ENCODE data around the gene NTM. TPM values are rescaled to one million over a fixed set of nuclear protein-coding genes. Genes with fewer than 3 reads are reported as not detected.

NTM gene
- total RNA-seq, 4 donors from 2014 or later, result 0.78 to 1.1 (median 0.88) TPM; not detected in 1

GRCh38 chr11:132042296-132042695 is 671.9 kb downstream of the NTM start:
- DNase-seq, result no peak
- 79 to 97% methylated on average over 2 of the region's 2 CpGs for WGBS, 2 donors
- TF ChIP-seq CTCF (IDR thresholded peaks at IDR 0.05), result no peak
- no peak for TF ChIP-seq POLR2A (IDR thresholded peaks at IDR 0.05)
- H3K36me3 ChIP-seq, result no peaks in the 10 kb centered on the region
- H3K9me3 ChIP-seq, result no peaks in the 10 kb centered on the region
- no peaks in the 10 kb centered on the region for H3K4me1 ChIP-seq
- intact Hi-C loops (cut with DNase I), result no loop called here
- H3K4me3 ChIP-seq (replicated peaks in 1 of 3), result no peak overlapping the region
- no peaks in the 10 kb centered on the region for H3K27me3 ChIP-seq
- no peak overlapping the region for H3K27ac ChIP-seq

GRCh38 chr11:132043714-132044113 is 673.3 kb downstream of the NTM start:
- H3K27me3 ChIP-seq, result no peaks in the 10 kb centered on the region
- no peaks in the 10 kb centered on the region for H3K4me1 ChIP-seq
- no peaks in the 10 kb centered on the region for H3K9me3 ChIP-seq
- no peak for TF ChIP-seq POLR2A (IDR thresholded peaks at IDR 0.05)
- TF ChIP-seq CTCF (IDR thresholded peaks at IDR 0.05), result no peak
- H3K36me3 ChIP-seq, result no peaks in the 10 kb centered on the region
- intact Hi-C loops (cut with DNase I), result no loop called here
- DNase-seq, result no peak
- H3K4me3 ChIP-seq (replicated peaks in 1 of 3), result no peak overlapping the region
- H3K27ac ChIP-seq, result no peak overlapping the region
- WGBS, 2 donors, result 27 to 62% methylated on average over 1 of the region's 1 CpG

- Histone ChIP-seq H3K27me3 (no peaks in the 10 kb centered on the region), H3K27ac (no peak overlapping the region), H3K9me3 (no peaks in the 10 kb centered on the region), H3K4me3 (replicated peaks in 1 of 3) (no peak overlapping the region), H3K4me1 (no peaks in the 10 kb centered on the region), H3K36me3 (no peaks in the 10 kb centered on the region)
- intact Hi-C loops (cut with DNase I), result no loop called here
- DNase-seq, result no peak
- TF ChIP-seq POLR2A (IDR thresholded peaks at IDR 0.05) (no peak), CTCF (IDR thresholded peaks at IDR 0.05) (no peak)
- 82 to 89% methylated on average over 3 of the region's 3 CpGs for WGBS, 2 donors
These were observed 674.7 kb downstream of the NTM start for GRCh38 chr11:132045107-132045506.

GRCh38 chr11:132046288-132046865 is 676.0 kb downstream of the NTM start:
- intact Hi-C loops (cut with DNase I), result no loop called here
- Histone ChIP-seq H3K27me3 (no peaks in the 10 kb centered on the region), H3K4me3 (replicated peaks in 1 of 3) (no peak overlapping the region), H3K36me3 (no peaks in the 10 kb centered on the region), H3K4me1 (no peaks in the 10 kb centered on the region), H3K27ac (no peak overlapping the region), H3K9me3 (no peaks in the 10 kb centered on the region)
- no peak for DNase-seq
- WGBS, 2 donors, result 76 to 87% methylated on average over 2 of the region's 2 CpGs
- TF ChIP-seq POLR2A (IDR thresholded peaks at IDR 0.05), result no peak
- TF ChIP-seq CTCF (IDR thresholded peaks at IDR 0.05), result no peak

- TF ChIP-seq CTCF (IDR thresholded peaks at IDR 0.05), result no peak
- no peak for TF ChIP-seq POLR2A (IDR thresholded peaks at IDR 0.05)
- Histone ChIP-seq H3K4me3 (replicated peaks in 1 of 3) (no peak overlapping the region), H3K9me3 (no peaks in the 10 kb centered on the region), H3K4me1 (no peaks in the 10 kb centered on the region), H3K27ac (no peak overlapping the region), H3K36me3 (no peaks in the 10 kb centered on the region), H3K27me3 (no peaks in the 10 kb centered on the region)
- no peak for DNase-seq
- intact Hi-C loops (cut with DNase I), result no loop called here
These were observed 676.8 kb downstream of the NTM start for GRCh38 chr11:132047167-132047566.
